Measurements from ENCODE around the gene CRABP2.
A peak's percentile ranks its signal among the peaks of the same experiment; 100 is the strongest.

The CRABP2 gene

GRCh38 chr1:156741481-156741983 is 36.1 kb upstream of the CRABP2 start:
- DNase-seq: no peak

- DNase-seq: peak; percentile 100
These were observed 35.5 kb upstream of the CRABP2 start, which contains the start of gene MRPL24 for GRCh38 chr1:156740741-156741480. Gene MRPL24, minus strand, starts transcription at chr1:156741088. Its CDS starts 2,384 bp downstream, at chr1:156738704.

- peak; percentile 57 for DNase-seq
These were observed 34.9 kb upstream of the CRABP2 start for GRCh38 chr1:156740237-156740740.

- no peak for DNase-seq
These were observed 33.5 kb upstream of the CRABP2 start for GRCh38 chr1:156738916-156739315.

GRCh38 chr1:156738407-156738806 is 33.0 kb upstream of the CRABP2 start:
- no peak for DNase-seq

- no peak for DNase-seq
These were observed 28.7 kb upstream of the CRABP2 start for GRCh38 chr1:156733989-156734584.

GRCh38 chr1:156728599-156729462 is 23.4 kb upstream of the CRABP2 start, which contains the start of gene ISG20L2:
Gene ISG20L2, minus strand, starts transcription at chr1:156728766. Its CDS starts 1,114 bp downstream, at chr1:156727652.
- peak; percentile 99 for DNase-seq

GRCh38 chr1:156727926-156728598 is 22.7 kb upstream of the CRABP2 start, which contains the start of gene METTL25B:
Gene METTL25B, plus strand, starts transcription at chr1:156728469. Its CDS starts 636 bp downstream, at chr1:156729105.
- peak; percentile 94 for DNase-seq

- DNase-seq: no peak
These were observed 22.1 kb upstream of the CRABP2 start for GRCh38 chr1:156727492-156727891.

GRCh38 chr1:156726549-156727226 is 21.3 kb upstream of the CRABP2 start:
- DNase-seq: peak; percentile 83

GRCh38 chr1:156725683-156726280 is 20.4 kb upstream of the CRABP2 start:
- peak; percentile 95 for DNase-seq

- no peak for DNase-seq
These were observed 16.2 kb upstream of the CRABP2 start for GRCh38 chr1:156721535-156721934.

- DNase-seq: no peak
These were observed 15.7 kb upstream of the CRABP2 start for GRCh38 chr1:156721131-156721530.

- no peak for DNase-seq
These were observed 12.0 kb upstream of the CRABP2 start for GRCh38 chr1:156717351-156717750.

GRCh38 chr1:156714830-156715229 is 9.4 kb upstream of the CRABP2 start:
- no peak for DNase-seq

- no peak for DNase-seq
These were observed 7.2 kb upstream of the CRABP2 start for GRCh38 chr1:156712626-156713025.

- no peak for DNase-seq
These were observed 5.8 kb upstream of the CRABP2 start for GRCh38 chr1:156711011-156711817.

GRCh38 chr1:156709757-156710489 is 4.5 kb upstream of the CRABP2 start:
- peak; percentile 18 for DNase-seq

- DNase-seq: no peak
These were observed 3.6 kb upstream of the CRABP2 start for GRCh38 chr1:156709031-156709430.

All from RPMI8226 (cell line).